BE2C (cell line): ENCODE results near the gene REPIN1.

ENCODE experiments used
- DNase-seq: peaks from one replicate; pipeline ENCODE4 v3.0.0-alpha.2; 2020
- H3K27me3 ChIP-seq: fragments of 250-450 bp; sonication (Bioruptor Pico); 2 replicates; pipeline ENCODE4 v1.5.1; 2020; ENCODE audit warnings: mild to moderate bottlenecking
- H3K36me3 ChIP-seq: fragments of 250-450 bp; sonication (Bioruptor Pico); 2 replicates; pipeline ENCODE4 v1.5.1; 2020; ENCODE audit warnings: mild to moderate bottlenecking
- H3K4me1 ChIP-seq: fragments of 250-450 bp; sonication (Bioruptor Pico); 2 replicates; pipeline ENCODE4 v1.5.1; 2020
- H3K4me3 ChIP-seq: 2 replicates; pipeline ENCODE4 v1.5.1; 2011; ENCODE audit warnings: low read depth, low read length
- H3K9me3 ChIP-seq: fragments of 250-450 bp; sonication (Bioruptor Pico); 2 replicates; pipeline ENCODE4 v1.5.1; 2020
- CTCF ChIP-seq: IDR thresholded peaks from 2 replicates; pipeline ENCODE4 v1.5.1; 2012; ENCODE audit warnings: mild to moderate bottlenecking, low read depth, low read length

The REPIN1 gene

GRCh38 chr7:150396851-150397260, 28.2 kb downstream of the REPIN1 start:
- no peak for DNase-seq
- no peak for TF ChIP-seq CTCF
- H3K36me3 ChIP-seq, result peaks cover 13% of the 10 kb centered on the region
- H3K4me3 ChIP-seq, result no peak overlapping the region
- H3K4me1 ChIP-seq, result peaks cover 27% of the 10 kb centered on the region
- H3K27me3 ChIP-seq, result no peaks in the 10 kb centered on the region
- H3K9me3 ChIP-seq, result no peaks in the 10 kb centered on the region

GRCh38 chr7:150397346-150398107, 28.9 kb downstream of the REPIN1 start:
- Histone ChIP-seq H3K9me3 (no peaks in the 10 kb centered on the region), H3K36me3 (peaks cover 13% of the 10 kb centered on the region), H3K27me3 (no peaks in the 10 kb centered on the region), H3K4me3 (no peak overlapping the region), H3K4me1 (peaks cover 27% of the 10 kb centered on the region)
- DNase-seq, result no peak
- no peak for TF ChIP-seq CTCF

- no peak for DNase-seq
- Histone ChIP-seq H3K9me3 (no peaks in the 10 kb centered on the region), H3K4me1 (peaks cover 27% of the 10 kb centered on the region), H3K36me3 (peaks cover 13% of the 10 kb centered on the region), H3K27me3 (no peaks in the 10 kb centered on the region), H3K4me3 (no peak overlapping the region)
- TF ChIP-seq CTCF, result no peak
Observed at GRCh38 chr7:150398108-150398964, 29.7 kb downstream of the REPIN1 start.

GRCh38 chr7:150398965-150399320, 30.3 kb downstream of the REPIN1 start:
- Histone ChIP-seq H3K9me3 (no peaks in the 10 kb centered on the region), H3K27me3 (no peaks in the 10 kb centered on the region), H3K36me3 (peaks cover 13% of the 10 kb centered on the region), H3K4me3 (no peak overlapping the region), H3K4me1 (peaks cover 27% of the 10 kb centered on the region)
- no peak for TF ChIP-seq CTCF
- no peak for DNase-seq

- Histone ChIP-seq H3K36me3 (peaks cover 13% of the 10 kb centered on the region), H3K4me1 (peaks cover 27% of the 10 kb centered on the region), H3K9me3 (no peaks in the 10 kb centered on the region), H3K27me3 (no peaks in the 10 kb centered on the region), H3K4me3 (no peak overlapping the region)
- DNase-seq, result no peak
- TF ChIP-seq CTCF, result no peak
Observed at GRCh38 chr7:150399421-150400007, 30.9 kb downstream of the REPIN1 start.
